ENCODE data around the gene KCNH4.
"Not testable (repeated sequence)": the region's sequence is repeated elsewhere in the genome, so short reads cannot be mapped to it uniquely, and the experiment has no call there.

The KCNH4 gene

GRCh38 chr17:42198897-42199296 is 18.0 kb upstream of the KCNH4 start:
- in situ Hi-C loops (cut with HindIII; ENCODE audit: low pct_ligation_motif_present, low pct_unique_long_range_greater_than_20kb, low sequenced_read_pairs): no loop called here
- no peak for DNase-seq

- in situ Hi-C loops (cut with HindIII; ENCODE audit: low pct_ligation_motif_present, low pct_unique_long_range_greater_than_20kb, low sequenced_read_pairs): no loop called here
- DNase-seq: no peak
Observed at GRCh38 chr17:42197564-42198156, 16.7 kb upstream of the KCNH4 start.

GRCh38 chr17:42193969-42194899 is 13.3 kb upstream of the KCNH4 start, which contains the start of gene GHDC:
Gene GHDC, minus strand, starts transcription at chr17:42194494. Its CDS starts 913 bp downstream, at chr17:42193581.
- in situ Hi-C loops (cut with HindIII; ENCODE audit: low pct_ligation_motif_present, low pct_unique_long_range_greater_than_20kb, low sequenced_read_pairs): no loop called here
- DNase-seq: peak; percentile 85

DNA sequence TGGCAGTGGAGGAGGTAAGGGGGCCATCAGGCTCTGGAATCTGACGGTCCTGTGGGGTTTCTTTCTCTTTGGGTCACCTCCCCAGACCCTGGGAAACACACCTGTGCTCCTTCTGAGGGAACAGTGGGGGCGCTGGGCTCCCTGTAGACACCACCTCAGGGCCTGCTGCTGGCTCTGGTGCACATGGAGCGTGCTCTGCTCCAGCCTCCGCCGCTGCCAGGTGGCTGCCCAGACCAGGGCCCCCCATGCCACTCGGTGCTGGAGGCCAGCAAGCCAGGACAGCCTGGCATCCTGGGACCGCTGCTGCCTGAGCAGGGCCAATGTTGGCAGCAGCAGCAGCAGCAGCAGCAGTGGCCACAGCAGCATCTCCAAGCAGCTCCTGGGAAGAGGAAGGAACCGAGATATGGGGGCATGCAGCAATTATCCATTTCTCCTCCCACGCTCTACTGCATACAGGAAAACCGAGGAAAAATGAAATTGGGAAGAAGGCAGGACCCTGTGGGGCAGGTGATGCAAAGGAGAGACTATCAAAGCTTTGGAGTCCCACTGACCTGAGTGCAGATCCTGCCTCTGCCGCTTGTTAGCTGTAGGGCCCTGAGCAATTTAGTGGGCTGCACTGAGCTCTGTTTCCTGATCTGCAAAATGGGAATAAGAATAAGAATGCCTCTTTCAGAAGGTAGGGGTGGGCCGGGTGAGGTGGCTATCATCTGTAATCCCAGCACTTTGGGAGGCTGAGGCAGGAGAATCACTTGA is 12.4 kb upstream of the KCNH4 start:
- in situ Hi-C loops (cut with HindIII; ENCODE audit: low pct_ligation_motif_present, low pct_unique_long_range_greater_than_20kb, low sequenced_read_pairs): no loop called here
- DNase-seq: no peak

DNA sequence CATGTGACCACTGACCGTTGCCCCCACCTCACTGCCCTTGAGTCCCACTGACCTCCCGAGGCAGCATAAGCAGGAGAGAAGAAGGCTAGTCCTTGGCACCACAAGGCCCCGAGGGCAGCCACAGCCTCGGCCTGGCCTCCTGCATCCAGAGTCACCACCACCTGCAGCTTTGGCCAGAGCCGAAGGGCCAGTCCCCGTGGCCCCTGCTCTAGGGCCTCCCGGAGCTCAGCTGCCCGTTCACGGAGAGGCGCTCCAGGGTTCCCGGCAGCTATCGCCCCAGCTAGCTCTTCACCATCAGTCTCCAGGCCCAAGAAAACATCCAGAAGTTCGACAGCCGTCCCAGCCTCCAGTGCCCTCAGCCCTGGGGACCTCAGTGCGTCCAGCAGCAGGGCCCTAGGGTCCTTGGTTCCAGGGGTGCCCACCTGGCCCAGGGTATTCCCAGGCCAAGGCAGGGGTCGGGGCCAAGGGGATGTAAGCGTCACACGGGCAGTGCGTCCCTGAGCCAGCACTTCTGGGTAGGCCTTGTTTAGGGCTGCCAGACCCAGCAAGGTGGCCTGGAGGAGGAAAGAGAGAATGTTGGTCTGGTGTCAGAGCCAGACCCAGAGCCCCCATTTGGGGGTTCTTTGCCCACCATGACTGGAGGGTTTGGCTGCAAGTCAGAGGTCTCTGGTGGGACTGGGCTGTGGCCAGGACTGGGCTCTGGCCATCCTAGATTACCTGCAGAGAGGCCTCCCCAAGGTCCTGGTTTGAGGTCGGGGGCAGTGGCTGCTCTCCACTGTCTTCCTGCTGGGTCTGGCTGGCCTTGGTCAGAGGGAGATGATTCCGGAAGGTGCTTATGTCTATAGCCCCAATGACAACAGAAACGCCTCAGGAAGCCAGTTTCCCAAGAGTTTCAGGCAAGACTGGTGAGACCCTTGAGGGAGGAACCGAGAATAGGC is 11.5 kb upstream of the KCNH4 start:
- in situ Hi-C loops (cut with HindIII; ENCODE audit: low pct_ligation_motif_present, low pct_unique_long_range_greater_than_20kb, low sequenced_read_pairs): no loop called here
- DNase-seq: no peak

DNA sequence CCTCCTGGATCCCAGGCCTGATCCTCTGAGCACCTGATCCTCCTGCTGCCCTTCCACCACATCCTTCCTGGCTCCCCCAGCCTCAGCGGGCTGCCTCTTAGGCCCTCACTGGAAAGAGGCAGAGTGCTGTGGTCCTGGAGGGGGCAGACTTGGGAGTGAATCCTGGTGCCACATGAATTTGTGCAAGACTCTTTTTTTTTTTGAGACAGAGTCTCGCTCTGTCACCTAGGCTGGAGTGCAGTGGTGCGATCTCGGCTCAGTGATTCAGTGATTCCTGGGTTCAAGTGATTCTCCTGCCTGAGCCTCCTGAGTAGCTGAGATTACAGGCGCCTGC is 10.3 kb upstream of the KCNH4 start:
- DNase-seq: no peak
- in situ Hi-C loops (cut with HindIII; ENCODE audit: low pct_ligation_motif_present, low pct_unique_long_range_greater_than_20kb, low sequenced_read_pairs): no loop called here

GRCh38 chr17:42190491-42191274 is 9.7 kb upstream of the KCNH4 start:
- in situ Hi-C loops (cut with HindIII; ENCODE audit: low pct_ligation_motif_present, low pct_unique_long_range_greater_than_20kb, low sequenced_read_pairs): no loop called here

DNA sequence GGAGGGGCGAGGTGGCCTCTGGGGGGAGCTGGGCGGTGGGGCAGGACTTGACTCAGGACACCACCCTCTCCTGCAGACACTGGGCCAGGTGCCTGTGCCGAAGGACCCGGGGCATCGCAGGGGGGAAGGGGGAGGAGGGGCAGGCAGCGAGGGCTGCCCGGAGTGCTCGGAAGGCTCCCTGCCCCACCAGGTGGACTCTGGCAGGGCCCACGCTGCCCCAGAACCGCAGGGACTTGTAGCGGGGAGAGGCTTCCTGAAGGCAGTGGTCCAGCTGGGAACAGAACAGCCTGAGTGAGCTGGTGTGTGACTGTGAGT is 8.7 kb upstream of the KCNH4 start:
- in situ Hi-C loops (cut with HindIII; ENCODE audit: low pct_ligation_motif_present, low pct_unique_long_range_greater_than_20kb, low sequenced_read_pairs): no loop called here
- DNase-seq: no peak

More at GRCh38 chr17:42190491-42191274, 9.7 kb upstream of the KCNH4 start:
- DNase-seq: no peak

GRCh38 chr17:42188749-42189650 is 8.1 kb upstream of the KCNH4 start:
- DNase-seq: no peak
- in situ Hi-C loops (cut with HindIII; ENCODE audit: low pct_ligation_motif_present, low pct_unique_long_range_greater_than_20kb, low sequenced_read_pairs): no loop called here

DNA sequence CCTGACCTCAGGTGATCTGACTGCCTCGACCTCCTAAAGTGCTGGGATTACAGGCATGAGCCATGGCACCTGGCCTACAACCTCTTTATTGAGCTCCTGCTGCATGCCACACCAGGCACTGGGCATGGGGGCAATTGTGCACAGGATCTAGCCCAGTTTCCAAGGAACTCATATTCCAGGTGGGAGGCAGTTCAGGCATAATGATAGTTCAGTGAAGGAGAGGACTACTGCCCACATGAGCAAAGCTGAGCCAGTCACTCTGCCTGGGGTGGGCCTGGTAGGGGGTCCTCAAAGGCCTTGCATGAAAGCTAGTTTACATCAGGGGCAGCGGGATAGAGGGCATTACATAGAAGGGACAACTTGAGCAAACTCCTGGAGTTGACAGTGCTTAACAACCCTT is 6.9 kb upstream of the KCNH4 start:
- DNase-seq: no peak
- in situ Hi-C loops (cut with HindIII; ENCODE audit: low pct_ligation_motif_present, low pct_unique_long_range_greater_than_20kb, low sequenced_read_pairs): no loop called here

DNA sequence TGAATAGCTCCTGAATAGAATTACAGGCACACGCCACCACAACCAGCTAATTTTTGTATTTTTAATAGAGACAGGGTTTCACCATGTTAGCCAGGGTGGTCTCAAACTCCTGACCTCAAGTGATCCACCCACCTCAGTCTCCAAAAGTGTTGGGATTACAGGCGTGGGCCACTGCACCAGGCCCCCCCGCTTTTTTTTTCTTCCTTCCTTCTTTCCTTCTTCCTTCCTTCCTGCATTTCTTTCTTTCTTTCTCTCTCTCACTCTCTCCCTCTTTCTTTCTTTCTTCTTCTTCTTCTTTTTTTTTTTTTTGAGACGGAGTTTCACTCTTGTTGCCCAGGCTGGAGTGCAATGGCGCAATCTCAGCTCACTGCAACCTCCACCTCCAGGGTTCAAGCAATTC is 5.2 kb upstream of the KCNH4 start:
- DNase-seq; in situ Hi-C loops (cut with HindIII; ENCODE audit: low pct_ligation_motif_present, low pct_unique_long_range_greater_than_20kb, low sequenced_read_pairs): not testable (repeated sequence)

GRCh38 chr17:42185621-42185930 is 4.6 kb upstream of the KCNH4 start:
- no peak for DNase-seq
- in situ Hi-C loops (cut with HindIII; ENCODE audit: low pct_ligation_motif_present, low pct_unique_long_range_greater_than_20kb, low sequenced_read_pairs): no loop called here

GRCh38 chr17:42184713-42185620 is 4.0 kb upstream of the KCNH4 start, which contains the start of gene HCRT:
Gene HCRT, minus strand, starts transcription at chr17:42185452. Its CDS starts 87 bp downstream, at chr17:42185365.
- no peak for DNase-seq
- in situ Hi-C loops (cut with HindIII; ENCODE audit: low pct_ligation_motif_present, low pct_unique_long_range_greater_than_20kb, low sequenced_read_pairs): no loop called here

- peak; percentile 82 for DNase-seq
- in situ Hi-C loops (cut with HindIII; ENCODE audit: low pct_ligation_motif_present, low pct_unique_long_range_greater_than_20kb, low sequenced_read_pairs): no loop called here
Observed at GRCh38 chr17:42183741-42184711, 3.1 kb upstream of the KCNH4 start.

All from ACHN (cell line).